Activated CD4-positive, alpha-beta T cell treated with anti-CD3 and anti-CD28 coated beads, Interleukin-2, amount 10 ng/mL, durations not matched to agents 7 days and 5 days (primary cell): ENCODE measurements around the gene ARHGAP25. TPM values are rescaled to one million over a fixed set of nuclear protein-coding genes. Genes with fewer than 3 reads are reported as not detected.
A peak's percentile ranks its signal among the peaks of the same experiment; 100 is the strongest.

ENCODE experiments used
- CTCF ChIA-PET: fragments of 350-600 bp; sonication (Branson Sonifier 250); formaldehyde crosslinking; loops from one replicate; lab custom pipeline; 2021; ENCODE audit warnings: antibody characterized with exemption; lab: Charles Lee
- POLR2A ChIA-PET: fragments of 350-600 bp; sonication (Branson Sonifier 250); formaldehyde crosslinking; loops from one replicate; lab custom pipeline; 2021; ENCODE audit warnings: antibody characterized with exemption; lab: Charles Lee
- DNase-seq: peaks from one replicate; pipeline ENCODE4 v3.0.0-alpha.2; 2020
- H3K27ac Mint-ChIP-seq: one replicate; pipeline ENCODE4 v1.8.0; 2021; ENCODE audit warnings: mild to moderate bottlenecking, moderate library complexity, mixed read lengths
- H3K27me3 Mint-ChIP-seq: one replicate; pipeline ENCODE4 v1.8.0; 2021; ENCODE audit warnings: mixed read lengths
- H3K36me3 Mint-ChIP-seq: one replicate; pipeline ENCODE4 v1.8.0; 2021; ENCODE audit warnings: low read depth, mixed read lengths
- H3K4me1 Mint-ChIP-seq: one replicate; pipeline ENCODE4 v1.8.0; 2021; ENCODE audit warnings: mixed read lengths
- H3K4me3 Mint-ChIP-seq: one replicate; pipeline ENCODE4 v1.8.0; 2021; ENCODE audit warnings: mild to moderate bottlenecking, moderate library complexity, mixed read lengths
- H3K9me3 Mint-ChIP-seq: one replicate; pipeline ENCODE4 v1.8.0; 2021; ENCODE audit warnings: mixed read lengths
- total RNA-seq, 2 experiments: library from RNA; stranded (reverse); gene quantifications; one replicate each; pipeline ENCODE4 v1.2.3, GENCODE V29; 2021

The ARHGAP25 gene
- total RNA-seq, 2 experiments from 2014 or later: 94.9 to 97.8 TPM

DNA sequence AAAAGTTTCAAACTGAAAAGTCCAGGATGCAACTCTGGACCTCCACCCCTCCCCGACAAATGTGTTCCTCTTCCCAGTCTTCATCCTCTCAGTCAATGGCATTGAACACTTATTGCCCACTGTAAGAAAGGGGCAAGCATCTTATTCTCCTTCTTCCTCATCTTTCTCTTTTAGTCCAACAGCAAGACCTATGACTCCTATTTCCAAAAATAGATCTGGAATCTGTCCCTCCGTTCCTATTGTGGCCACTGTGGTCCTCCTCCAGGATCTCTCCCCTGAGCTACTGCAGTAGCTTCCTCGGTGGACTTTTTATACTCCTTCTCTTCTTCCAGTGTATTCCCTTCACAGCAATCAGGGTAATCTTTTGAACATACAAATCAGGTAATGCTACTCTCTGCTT is 28.0 kb upstream of the ARHGAP25 start:
- Mint-ChIP-seq H3K4me1 (peaks cover 30% of the 10 kb centered on the region), H3K36me3 (peaks cover 1% of the 10 kb centered on the region), H3K4me3 (no peak overlapping the region), H3K9me3 (no peaks in the 10 kb centered on the region), H3K27me3 (peaks cover 2% of the 10 kb centered on the region), H3K27ac (no peak overlapping the region)
- ChIA-PET CTCF (interaction anchor here (1.0 kb wide), 1 partner anchor 10 kb away, joined by 3 read pairs; no protein-coding TSS in a partner anchor), POLR2A (no interaction called here)
- no peak for DNase-seq

GRCh38 chr2:68708629-68709028 is 26.0 kb upstream of the ARHGAP25 start:
- CTCF ChIA-PET: interaction anchor here (0.7 to 2.6 kb wide), 19 partner anchors 9 to 245 kb away, joined by 3 to 19 read pairs (median 4); partner anchors contain the start of gene ARHGAP25
- no peak for DNase-seq

GRCh38 chr2:68709421-68709911 is 25.1 kb upstream of the ARHGAP25 start:
- CTCF ChIA-PET: interaction anchor here (0.7 to 2.6 kb wide), 25 partner anchors 9 to 246 kb away, joined by 3 to 19 read pairs (median 4); partner anchors contain the start of gene ARHGAP25
- Mint-ChIP-seq H3K4me1 (peaks cover 38% of the 10 kb centered on the region), H3K27ac (no peak overlapping the region), H3K9me3 (no peaks in the 10 kb centered on the region), H3K27me3 (peaks cover 2% of the 10 kb centered on the region), H3K36me3 (peaks cover 16% of the 10 kb centered on the region), H3K4me3 (no peak overlapping the region)
- POLR2A ChIA-PET: no interaction called here
- no peak for DNase-seq

More at GRCh38 chr2:68708629-68709028, 26.0 kb upstream of the ARHGAP25 start:
- no peak overlapping the region for H3K27ac Mint-ChIP-seq
- POLR2A ChIA-PET: no interaction called here
- H3K4me3 Mint-ChIP-seq: no peak overlapping the region
- H3K27me3 Mint-ChIP-seq: peaks cover 2% of the 10 kb centered on the region
- H3K9me3 Mint-ChIP-seq: no peaks in the 10 kb centered on the region
- H3K36me3 Mint-ChIP-seq: peaks cover 13% of the 10 kb centered on the region
- H3K4me1 Mint-ChIP-seq: peaks cover 30% of the 10 kb centered on the region

DNA sequence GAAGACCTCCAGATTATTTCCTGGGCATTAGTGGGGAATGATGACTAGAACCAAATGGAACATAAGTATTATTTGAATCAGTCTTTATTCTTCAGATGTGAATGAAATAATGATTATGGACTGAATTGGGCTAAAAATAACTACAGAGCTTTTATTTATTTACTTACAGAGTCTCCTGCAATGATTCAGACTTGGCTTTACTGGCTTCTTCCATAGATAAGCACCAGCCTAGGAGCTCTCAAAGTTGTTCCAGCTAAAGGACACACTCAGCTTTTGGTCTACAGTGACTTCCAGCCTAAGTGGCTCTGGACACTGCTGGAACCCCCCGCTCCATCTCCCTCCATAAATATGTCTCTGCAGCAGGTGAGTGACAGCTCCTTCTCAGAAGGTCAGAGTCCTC is 24.3 kb upstream of the ARHGAP25 start:
- Mint-ChIP-seq H3K4me1 (peaks cover 47% of the 10 kb centered on the region), H3K27ac (no peak overlapping the region), H3K9me3 (no peaks in the 10 kb centered on the region), H3K27me3 (peaks cover 2% of the 10 kb centered on the region), H3K4me3 (no peak overlapping the region), H3K36me3 (peaks cover 21% of the 10 kb centered on the region)
- ChIA-PET POLR2A (no interaction called here), CTCF (interaction anchor here (1.2 to 2.6 kb wide), 5 partner anchors 11 to 215 kb away, joined by 3 to 19 read pairs (median 3); partner anchors contain the start of gene ARHGAP25)
- DNase-seq: no peak

GRCh38 chr2:68710756-68711155 is 23.9 kb upstream of the ARHGAP25 start:
- DNase-seq: no peak
- Mint-ChIP-seq H3K27me3 (peaks cover 2% of the 10 kb centered on the region), H3K4me1 (peaks cover 51% of the 10 kb centered on the region), H3K4me3 (no peak overlapping the region), H3K27ac (no peak overlapping the region), H3K9me3 (no peaks in the 10 kb centered on the region), H3K36me3 (peaks cover 25% of the 10 kb centered on the region)
- POLR2A ChIA-PET: no interaction called here
- CTCF ChIA-PET: interaction anchor here (0.9 to 2.6 kb wide), 5 partner anchors 11 to 247 kb away, joined by 3 to 19 read pairs (median 3); no protein-coding TSS in a partner anchor

- Mint-ChIP-seq H3K9me3 (peaks cover 3% of the 10 kb centered on the region), H3K4me3 (peak overlapping the region; percentile 14), H3K4me1 (peaks cover 81% of the 10 kb centered on the region), H3K36me3 (peaks cover 37% of the 10 kb centered on the region), H3K27ac (peak overlapping the region; percentile 84), H3K27me3 (no peaks in the 10 kb centered on the region)
- DNase-seq: peak; percentile 64
- ChIA-PET CTCF (interaction anchor here (1.0 to 1.5 kb wide), 4 partner anchors 9 to 227 kb away, joined by 3 to 5 read pairs (median 4); no protein-coding TSS in a partner anchor), POLR2A (interaction anchor here (0.9 kb wide), 1 partner anchor 248 kb away, joined by 3 read pairs; the partner anchor contains the start of gene FBXO48)
These were observed 19.7 kb upstream of the ARHGAP25 start for GRCh38 chr2:68714866-68715265.

DNA sequence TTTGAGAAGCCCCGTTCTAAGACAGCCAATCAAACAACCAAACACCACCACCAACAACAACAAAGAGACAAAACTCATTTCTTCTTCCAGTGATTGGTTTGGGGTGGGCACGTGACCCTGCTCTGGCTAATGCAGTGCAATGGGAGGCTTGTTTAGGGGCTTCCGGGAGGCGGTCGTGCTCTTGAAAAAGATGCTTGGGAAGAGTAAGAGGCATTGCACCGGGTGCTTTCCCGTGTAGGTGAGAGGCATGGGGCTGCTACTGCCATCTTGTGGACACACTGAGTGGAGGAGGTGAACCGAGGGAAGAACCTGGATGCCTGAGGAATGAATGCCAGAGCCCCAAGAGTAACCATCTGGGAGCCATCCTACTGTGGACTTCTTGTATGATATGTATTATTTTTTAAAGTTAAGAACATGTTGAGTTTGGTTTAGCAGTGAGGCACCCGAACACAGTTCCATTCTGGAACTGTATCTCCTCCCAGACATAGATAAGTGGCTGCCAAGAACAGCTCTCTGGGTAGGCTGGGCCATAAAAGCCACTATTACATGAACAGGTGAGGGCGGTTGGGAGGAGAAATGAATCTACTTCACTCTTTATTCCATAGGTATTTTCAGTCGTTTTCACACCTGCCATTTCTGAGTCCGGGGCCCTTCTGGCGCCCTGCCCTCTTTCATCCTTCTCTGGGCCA is 19.1 kb upstream of the ARHGAP25 start:
- Mint-ChIP-seq H3K27me3 (no peaks in the 10 kb centered on the region), H3K4me1 (peaks cover 84% of the 10 kb centered on the region), H3K4me3 (peak overlapping the region; percentile 14), H3K9me3 (peaks cover 3% of the 10 kb centered on the region), H3K36me3 (peaks cover 37% of the 10 kb centered on the region), H3K27ac (peak overlapping the region; percentile 84)
- CTCF ChIA-PET: interaction anchor here (0.8 to 1.8 kb wide), 13 partner anchors 9 to 252 kb away, joined by 3 to 4 read pairs (median 3); no protein-coding TSS in a partner anchor
- DNase-seq: no peak
- POLR2A ChIA-PET: interaction anchor here (0.9 kb wide), 1 partner anchor 249 kb away, joined by 3 read pairs; the partner anchor contains the start of gene FBXO48

GRCh38 chr2:68716604-68717304 is 17.9 kb upstream of the ARHGAP25 start:
- no peaks in the 10 kb centered on the region for H3K27me3 Mint-ChIP-seq
- no peak for DNase-seq
- ChIA-PET CTCF (interaction anchor here (0.9 to 1.8 kb wide), 10 partner anchors 8 to 208 kb away, joined by 3 to 4 read pairs (median 3); no protein-coding TSS in a partner anchor), POLR2A (interaction anchor here (0.6 to 0.7 kb wide), 2 partner anchors 21 to 210 kb away, joined by 3 to 5 read pairs; no protein-coding TSS in a partner anchor)
- peaks cover 37% of the 10 kb centered on the region for H3K36me3 Mint-ChIP-seq
- H3K4me1 Mint-ChIP-seq: peaks cover 87% of the 10 kb centered on the region
- H3K27ac Mint-ChIP-seq: peak overlapping the region; percentile 84
- H3K4me3 Mint-ChIP-seq: peak overlapping the region; percentile 4
- H3K9me3 Mint-ChIP-seq: peaks cover 3% of the 10 kb centered on the region

DNA sequence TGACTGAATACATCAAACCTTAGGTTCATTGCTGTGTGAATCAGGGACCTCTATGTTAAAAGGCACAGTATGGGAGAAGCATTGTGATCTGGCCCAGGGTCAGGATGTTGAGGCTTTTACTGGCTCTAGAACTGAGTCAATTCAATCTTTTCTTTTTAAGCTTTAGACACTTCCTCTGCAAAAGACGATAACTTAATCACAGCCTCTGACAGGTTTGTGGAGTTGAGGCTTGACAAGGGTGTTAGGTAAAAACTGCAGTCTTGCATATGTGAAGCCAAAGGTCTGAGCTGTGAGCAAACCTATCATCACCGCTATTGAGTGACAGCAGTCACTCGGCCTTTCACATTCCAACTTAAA is 17.3 kb upstream of the ARHGAP25 start:
- CTCF ChIA-PET: interaction anchor here (0.6 to 1.8 kb wide), 8 partner anchors 9 to 208 kb away, joined by 3 to 13 read pairs (median 4); no protein-coding TSS in a partner anchor
- H3K9me3 Mint-ChIP-seq: peaks cover 3% of the 10 kb centered on the region
- no peak overlapping the region for H3K4me3 Mint-ChIP-seq
- H3K27ac Mint-ChIP-seq: peak overlapping the region; percentile 84
- no peaks in the 10 kb centered on the region for H3K27me3 Mint-ChIP-seq
- POLR2A ChIA-PET: interaction anchor here (0.6 to 0.7 kb wide), 3 partner anchors 20 to 210 kb away, joined by 3 to 5 read pairs (median 3); no protein-coding TSS in a partner anchor
- DNase-seq: peak; percentile 65
- peaks cover 31% of the 10 kb centered on the region for H3K36me3 Mint-ChIP-seq
- H3K4me1 Mint-ChIP-seq: peaks cover 92% of the 10 kb centered on the region

DNA sequence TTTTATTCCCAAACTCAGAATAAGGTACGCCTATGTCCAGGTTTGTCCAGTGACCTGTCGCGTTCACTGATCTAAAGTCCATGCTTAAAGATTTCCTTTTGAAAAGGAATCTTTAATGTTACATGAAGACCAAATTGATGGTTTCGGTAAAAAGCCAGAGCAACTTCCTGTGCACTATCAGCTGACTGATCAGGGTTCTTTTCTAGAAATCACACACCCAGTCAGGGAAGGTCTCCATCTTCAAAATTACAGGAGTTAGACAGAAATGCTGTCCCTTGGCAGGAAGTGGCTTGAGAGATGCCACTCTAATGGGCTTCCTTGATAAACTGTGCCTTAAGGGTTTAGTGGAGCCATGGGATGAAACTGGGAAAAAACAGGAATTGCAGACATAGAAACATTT is 14.7 kb upstream of the ARHGAP25 start:
- Mint-ChIP-seq H3K27ac (peak overlapping the region; percentile 91), H3K4me3 (peak overlapping the region; percentile 60), H3K4me1 (peaks cover 99% of the 10 kb centered on the region), H3K9me3 (peaks cover 3% of the 10 kb centered on the region), H3K36me3 (peaks cover 32% of the 10 kb centered on the region), H3K27me3 (no peaks in the 10 kb centered on the region)
- DNase-seq: peak; percentile 60
- ChIA-PET POLR2A (no interaction called here), CTCF (interaction anchor here (1.0 to 3.9 kb wide), 3 partner anchors 11 to 18 kb away, joined by 3 to 27 read pairs (median 5); partner anchors contain the start of gene ARHGAP25)

DNA sequence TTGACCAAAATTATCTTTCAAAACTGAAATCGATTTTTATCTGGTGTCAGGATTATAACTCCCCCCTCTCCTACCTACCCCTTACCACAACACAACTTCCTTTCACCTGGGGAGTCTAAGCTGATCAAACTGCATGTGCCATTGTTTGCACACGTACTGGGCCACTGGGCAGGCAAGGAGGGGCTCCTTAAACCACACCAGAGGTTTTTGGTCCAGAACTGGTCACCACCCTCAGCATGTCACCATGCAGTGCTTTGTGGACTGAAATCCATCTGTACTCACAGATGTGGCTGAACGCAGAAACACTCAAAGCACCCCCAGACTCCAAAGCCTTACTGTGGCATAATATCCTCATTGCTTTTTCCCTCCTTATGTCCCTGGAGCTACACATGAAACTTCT is 13.9 kb upstream of the ARHGAP25 start:
- Mint-ChIP-seq H3K36me3 (peaks cover 25% of the 10 kb centered on the region), H3K4me1 (peaks cover 97% of the 10 kb centered on the region), H3K4me3 (peak overlapping the region; percentile 63), H3K27me3 (no peaks in the 10 kb centered on the region), H3K27ac (peak overlapping the region; percentile 91), H3K9me3 (peaks cover 3% of the 10 kb centered on the region)
- POLR2A ChIA-PET: interaction anchor here (1.1 kb wide), 1 partner anchor 14 kb away, joined by 3 read pairs; no protein-coding TSS in a partner anchor
- CTCF ChIA-PET: interaction anchor here (1.0 to 3.9 kb wide), 6 partner anchors 10 to 257 kb away, joined by 3 to 27 read pairs (median 4); partner anchors contain the start of gene ARHGAP25
- no peak for DNase-seq
